Body of pancreas (tissue), 4 donors: Measurements from ENCODE around the gene PTPN7. TPM values are rescaled to one million over a fixed set of nuclear protein-coding genes. Genes with fewer than 3 reads are reported as not detected.
"Not testable (repeated sequence)": the region's sequence is repeated elsewhere in the genome, so short reads cannot be mapped to it uniquely, and the experiment has no call there.

ENCODE experiments used
- ATAC-seq: fragments of 150-250 bp; one replicate; pipeline ENCODE4 v1.9.1; 2016
- DNase-seq, 4 donors: peaks; one replicate each; pipeline ENCODE4 v3.0.0-alpha.2; 2019
- H3K27ac ChIP-seq, 4 donors: fragments of 200-600 bp; sonication (generic); 1 replicate in 3 of 4; 2 replicates in 1 of 4; pipeline versions ENCODE4 v1.5.1 to v1.6.1; 2016 to 2019; ENCODE audit warnings: mild to moderate bottlenecking in 1 of 4, mixed read lengths in 1 of 4, moderate library complexity in 1 of 4
- H3K27me3 ChIP-seq, 2 donors: fragments of 200-600 bp; sonication (generic); one replicate each; pipeline ENCODE4 v1.6.0; 2016; ENCODE audit warnings: mild to moderate bottlenecking in 1 of 2
- H3K36me3 ChIP-seq, 2 donors: fragments of 200-600 bp; sonication (generic); replicated peaks in 1 of 2; 2 replicates each; pipeline ENCODE4 v1.5.1; 2016; ENCODE audit warnings: low read depth in 2 of 2; ENCODE audit not compliant: insufficient read depth in 1 of 2
- H3K4me1 ChIP-seq: fragments of 200-600 bp; sonication (generic); one replicate; pipeline ENCODE4 v1.6.0; 2016
- H3K4me3 ChIP-seq, 2 donors: fragments of 200-600 bp; sonication (generic); 1 replicate in 1 of 2; 2 replicates in 1 of 2; pipeline ENCODE4 v1.5.1; 2016 to 2019
- H3K9me3 ChIP-seq, 3 donors: fragments of 200-600 bp; sonication (generic); 1 replicate in 2 of 3; 2 replicates in 1 of 3; pipeline ENCODE4 v1.5.1; 2016
- POLR2A ChIP-seq, 3 donors: fragments of 450-650 bp; IDR thresholded peaks; one replicate each; pipeline ENCODE4 v1.6.1; 2016; ENCODE audit warnings: antibody characterized with exemption in 3 of 3, mild to moderate bottlenecking in 2 of 3
- WGBS, 2 donors: methylation state at CpG; one replicate each; pipeline ENCODE4 v1.1.5; 2017; 5-methylcytosine and 5-hydroxymethylcytosine counted together
- intact Hi-C: fragments of 100-400 bp; cut with DNase I; formaldehyde crosslinking; loops from one replicate; pipeline ENCODE4 v1.15.1; 2023
- total RNA-seq, 2 donors: library from RNA; depleted of rRNA; stranded (reverse); fragments of >200 nt; gene quantifications; one replicate each; pipeline ENCODE4 v1.1.0, GENCODE V29; 2016
- TF ChIP-seq, protein P1 (sequence below), 7 experiments: fragments of 450-650 bp in 4 of 7; fragments of 200-600 bp in 3 of 7; sonication (generic) in 3 of 7; IDR thresholded peaks; one replicate each; pipeline ENCODE4 v1.5.1; 2016 to 2019; ENCODE audit warnings: antibody characterized with exemption in 7 of 7

PTPN7 gene
- total RNA-seq, 2 donors from 2014 or later = 1.6 to 3.6 TPM

DNA sequence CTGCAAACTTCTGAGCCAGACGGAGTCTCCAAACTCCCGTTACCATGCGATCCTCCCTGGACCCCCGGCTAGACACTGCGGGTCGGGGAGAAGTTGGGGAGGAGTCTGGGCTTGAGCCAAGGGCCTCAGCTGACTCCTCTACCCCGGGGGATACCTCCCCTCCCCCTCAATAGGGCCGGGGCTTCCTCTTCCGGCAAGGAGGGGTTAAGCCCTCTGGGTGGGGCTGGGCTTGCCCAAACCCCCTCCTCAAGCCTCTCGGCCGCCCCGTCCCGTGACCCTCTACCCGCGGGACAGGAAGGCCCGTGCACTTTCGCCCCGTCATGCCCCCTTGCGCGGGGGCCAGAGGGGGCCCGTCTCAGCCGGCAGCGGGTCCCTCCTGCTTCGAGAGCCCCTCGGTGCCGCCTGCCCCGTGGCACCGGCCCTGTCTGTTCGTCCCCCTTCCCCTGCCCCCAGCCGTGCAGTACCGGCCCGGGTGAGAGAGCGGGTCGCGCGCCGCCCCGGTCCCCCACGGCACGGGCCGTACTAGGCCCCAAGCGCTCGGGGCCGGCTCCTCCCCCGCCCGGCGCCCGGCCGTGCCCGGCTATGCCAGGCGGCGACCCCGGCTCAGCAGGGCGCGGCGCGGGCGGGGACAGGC is 16.5 kb downstream of the PTPN7 start:
- TF ChIP-seq POLR2A (IDR thresholded peaks at IDR 0.05) = peak in 1 of 3 donors; percentile 9
- TF ChIP-seq, protein P1, sequence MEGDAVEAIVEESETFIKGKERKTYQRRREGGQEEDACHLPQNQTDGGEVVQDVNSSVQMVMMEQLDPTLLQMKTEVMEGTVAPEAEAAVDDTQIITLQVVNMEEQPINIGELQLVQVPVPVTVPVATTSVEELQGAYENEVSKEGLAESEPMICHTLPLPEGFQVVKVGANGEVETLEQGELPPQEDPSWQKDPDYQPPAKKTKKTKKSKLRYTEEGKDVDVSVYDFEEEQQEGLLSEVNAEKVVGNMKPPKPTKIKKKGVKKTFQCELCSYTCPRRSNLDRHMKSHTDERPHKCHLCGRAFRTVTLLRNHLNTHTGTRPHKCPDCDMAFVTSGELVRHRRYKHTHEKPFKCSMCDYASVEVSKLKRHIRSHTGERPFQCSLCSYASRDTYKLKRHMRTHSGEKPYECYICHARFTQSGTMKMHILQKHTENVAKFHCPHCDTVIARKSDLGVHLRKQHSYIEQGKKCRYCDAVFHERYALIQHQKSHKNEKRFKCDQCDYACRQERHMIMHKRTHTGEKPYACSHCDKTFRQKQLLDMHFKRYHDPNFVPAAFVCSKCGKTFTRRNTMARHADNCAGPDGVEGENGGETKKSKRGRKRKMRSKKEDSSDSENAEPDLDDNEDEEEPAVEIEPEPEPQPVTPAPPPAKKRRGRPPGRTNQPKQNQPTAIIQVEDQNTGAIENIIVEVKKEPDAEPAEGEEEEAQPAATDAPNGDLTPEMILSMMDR (IDR thresholded peaks at IDR 0.05) = no peak
- H3K27me3 ChIP-seq = no peaks in the 10 kb centered on the region
- H3K4me3 ChIP-seq = peak overlapping the region; percentile 81
- no peaks in the 10 kb centered on the region for H3K9me3 ChIP-seq
- DNase-seq (peak in 3 of 4 donors; percentile 33 to 51 (median 44)), ATAC-seq (peak; percentile 75)
- intact Hi-C loops = no loop called here
- no peaks in the 10 kb centered on the region for H3K36me3 ChIP-seq
- peak overlapping the region; percentile 68 to 86 (median 80) for H3K27ac ChIP-seq
- peaks cover 24% of the 10 kb centered on the region for H3K4me1 ChIP-seq
- 0 to 1% methylated on average over 7 to 45 of the region's 58 CpGs for WGBS, 2 donors

DNA sequence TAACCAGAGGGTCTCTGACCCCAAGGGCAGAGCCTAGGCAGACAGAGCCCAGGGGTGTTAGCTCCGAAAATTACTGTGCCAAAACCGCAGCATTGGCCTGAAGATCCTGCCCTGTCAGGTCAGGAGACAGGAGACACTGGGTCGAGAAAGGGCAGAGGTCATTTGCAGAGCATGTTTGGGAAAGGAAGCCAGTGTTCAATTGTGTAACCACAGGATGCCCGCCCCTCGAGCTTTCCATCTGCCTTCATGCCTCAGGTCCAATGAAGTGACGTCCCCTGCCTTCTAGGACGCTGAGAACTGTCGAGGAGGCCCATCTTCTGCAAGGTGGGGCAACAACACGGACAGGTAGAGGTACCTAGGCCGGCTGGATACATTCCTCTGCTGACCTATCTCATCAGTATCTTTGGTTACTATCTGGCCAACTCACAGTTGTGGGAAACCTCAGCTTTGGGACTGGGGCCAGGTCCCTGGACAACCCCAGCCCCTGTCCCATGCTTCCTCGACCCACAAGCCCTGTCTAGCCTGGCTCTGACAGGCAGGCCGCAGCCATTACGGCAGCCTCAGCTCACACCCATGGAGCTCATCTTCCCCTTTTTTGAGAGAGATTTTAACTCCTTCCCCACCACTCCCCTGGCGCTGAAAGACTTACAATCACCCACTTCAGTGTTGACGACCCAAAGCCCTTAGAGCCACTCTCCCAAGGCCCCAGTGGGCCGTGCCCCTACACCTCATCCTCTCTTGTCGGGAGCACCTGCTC is 17.2 kb downstream of the PTPN7 start:
- intact Hi-C loops = no loop called here
- ATAC-seq = no peak
- H3K27ac ChIP-seq = peak overlapping the region; percentile 68 to 86 (median 80)
- H3K9me3 ChIP-seq = no peaks in the 10 kb centered on the region
- peak in 2 of 4 donors; percentile 35 to 41 for DNase-seq
- peak in 1 of 3 donors; percentile 9 for TF ChIP-seq POLR2A (IDR thresholded peaks at IDR 0.05)
- TF ChIP-seq, protein P1 (IDR thresholded peaks at IDR 0.05) = no peak
- H3K27me3 ChIP-seq = no peaks in the 10 kb centered on the region
- H3K4me1 ChIP-seq = peaks cover 24% of the 10 kb centered on the region
- H3K4me3 ChIP-seq = peak overlapping the region; percentile 81
- WGBS, 2 donors = 0 to 10% methylated on average over 8 to 17 of the region's 17 CpGs
- no peaks in the 10 kb centered on the region for H3K36me3 ChIP-seq

DNA sequence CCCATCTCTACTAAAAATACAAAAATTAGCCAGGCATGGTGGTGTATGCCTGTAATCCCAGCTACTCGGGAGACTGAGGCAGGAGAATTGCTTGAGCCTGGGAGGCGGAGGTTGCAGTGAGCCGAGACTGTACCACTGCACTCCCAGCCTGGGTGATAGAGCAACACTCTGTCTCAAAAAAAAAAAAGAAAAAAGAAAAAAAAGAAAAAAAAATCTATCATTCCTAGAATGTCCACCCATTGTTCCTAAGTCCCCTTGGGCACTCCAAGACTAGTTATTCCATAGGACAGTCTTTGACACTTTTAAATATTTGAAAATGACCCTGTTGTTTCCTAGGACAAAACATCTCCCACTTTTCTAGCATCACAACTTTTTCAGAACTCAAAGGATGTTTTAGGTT is 18.9 kb downstream of the PTPN7 start:
- H3K27me3 ChIP-seq, H3K4me3 ChIP-seq, H3K9me3 ChIP-seq, intact Hi-C loops, ATAC-seq, DNase-seq, H3K27ac ChIP-seq, H3K36me3 ChIP-seq: not testable (repeated sequence)
- WGBS, 2 donors = 88 to 96% methylated on average over 3 of the region's 3 CpGs
- peaks cover 24% of the 10 kb centered on the region for H3K4me1 ChIP-seq

DNA sequence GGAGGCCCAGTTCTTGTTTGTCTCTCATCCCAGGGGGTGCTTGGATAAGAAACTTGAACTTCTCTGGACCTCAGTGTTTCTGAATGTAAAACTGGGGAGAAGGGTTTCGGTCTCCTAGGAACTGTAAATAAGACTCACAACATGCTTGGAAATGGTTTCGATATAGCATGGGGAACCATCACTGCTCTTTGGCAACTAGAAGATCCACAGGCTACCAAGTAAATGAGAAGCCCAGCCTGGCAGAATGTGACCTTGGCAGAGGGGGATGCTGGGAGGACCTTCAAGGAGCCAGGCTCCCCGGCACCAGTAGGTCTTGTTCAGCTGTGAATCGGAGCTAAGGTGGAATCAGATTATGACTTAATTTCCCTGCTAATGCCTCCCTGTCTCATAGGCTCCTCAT is 19.6 kb downstream of the PTPN7 start:
- Histone ChIP-seq H3K4me1 (peaks cover 25% of the 10 kb centered on the region), H3K4me3 (no peak overlapping the region), H3K27ac (no peak overlapping the region), H3K27me3 (no peaks in the 10 kb centered on the region), H3K36me3 (no peaks in the 10 kb centered on the region), H3K9me3 (no peaks in the 10 kb centered on the region)
- intact Hi-C loops = no loop called here
- TF ChIP-seq, protein P1 (IDR thresholded peaks at IDR 0.05) = no peak
- TF ChIP-seq POLR2A (IDR thresholded peaks at IDR 0.05) = no peak
- DNase-seq (no peak), ATAC-seq (no peak)
- 65 to 83% methylated on average over 2 to 4 of the region's 4 CpGs for WGBS, 2 donors

DNA sequence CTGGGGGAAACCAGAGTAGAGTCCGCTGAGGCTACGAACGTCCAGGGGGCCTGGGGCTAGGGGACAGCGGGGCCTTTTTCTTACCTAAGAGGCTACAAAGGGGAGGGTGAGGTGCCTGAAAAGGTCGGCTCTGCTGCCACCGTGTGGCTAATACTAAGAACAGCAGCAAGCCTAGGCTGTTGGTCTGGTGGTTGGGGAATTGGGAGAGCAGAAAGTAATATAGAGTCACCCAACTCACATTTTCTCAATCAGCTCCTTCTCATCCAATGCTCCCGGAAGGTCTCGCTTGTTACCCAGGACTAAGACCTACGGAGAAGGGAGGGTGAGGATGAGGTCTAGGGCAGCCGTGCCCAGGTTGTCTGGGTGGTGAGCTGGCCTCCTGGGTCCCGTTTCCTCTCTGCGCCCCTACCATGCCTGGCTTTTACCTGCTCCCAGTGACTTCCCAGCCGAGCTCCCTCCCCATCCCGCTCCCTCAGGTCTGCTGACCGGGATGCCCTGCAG is 25.1 kb downstream of the PTPN7 start:
- peak; percentile 79 for ATAC-seq
- Histone ChIP-seq H3K9me3 (no peaks in the 10 kb centered on the region), H3K36me3 (peaks cover 1 to 4% of the 10 kb centered on the region in 2 donors), H3K4me1 (peaks cover 42% of the 10 kb centered on the region), H3K4me3 (no peak overlapping the region), H3K27ac (peak overlapping the region in 3 of 4 donors; percentile 9 to 62 (median 60)), H3K27me3 (no peaks in the 10 kb centered on the region)
- DNase-seq = peak; percentile 61 to 67 (median 62)
- 9 to 37% methylated on average over 9 to 15 of the region's 15 CpGs for WGBS, 2 donors
- intact Hi-C loops = no loop called here
- TF ChIP-seq, protein P1 (IDR thresholded peaks at IDR 0.05) = peak; percentile 71 to 91 (median 79)
- TF ChIP-seq POLR2A (IDR thresholded peaks at IDR 0.05) = no peak
